ENCODE data around the gene ZIC5.

DNA sequence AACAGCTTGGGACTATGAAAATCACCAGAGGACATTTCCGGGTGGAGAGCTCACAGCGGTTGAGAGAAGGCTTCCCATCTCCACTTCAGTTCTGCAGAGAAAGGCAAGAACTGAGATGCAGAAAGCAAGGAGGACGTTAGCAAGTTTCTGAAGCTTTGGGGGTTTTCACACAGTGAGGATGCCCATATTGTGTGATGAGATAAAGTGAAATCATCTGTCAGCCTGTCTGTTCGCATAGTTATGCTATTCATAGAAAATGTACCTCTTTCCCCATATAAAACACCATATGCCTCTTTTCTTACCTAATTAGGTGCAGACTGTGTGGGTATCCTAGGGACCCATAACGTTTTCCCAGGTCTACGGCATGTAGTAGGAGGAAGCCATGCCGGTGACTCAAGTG lies 27.5 kb downstream of the ZIC5 start:
- TF ChIP-seq SUZ12 (IDR thresholded peaks at IDR 0.05; ENCODE audit: extremely low read depth, insufficient read depth, insufficient read length) (no peak), ZNF274 (IDR thresholded peaks at IDR 0.05; ENCODE audit: low read depth, low read length) (no peak)
